GM23248 (cell line): ENCODE data around the gene GOLGA6L25.
"Not testable (repeated sequence)": the region's sequence is repeated elsewhere in the genome, so short reads cannot be mapped to it uniquely, and the experiment has no call there.

Experiments used
- EZH2 ChIP-seq: fragments of 200-600 bp; sonication (generic); IDR thresholded peaks from 2 replicates; pipeline ENCODE4 v1.6.1; 2018; ENCODE audit warnings: antibody characterized with exemption, mild to moderate bottlenecking; ENCODE audit not compliant: insufficient read depth, poor library complexity, severe bottlenecking
- EZH2phosphoT487 ChIP-seq: fragments of 200-600 bp; sonication (generic); IDR thresholded peaks from 2 replicates; pipeline ENCODE4 v1.6.1; 2018; ENCODE audit warnings: antibody characterized with exemption, moderate library complexity, mild to moderate bottlenecking, low read depth; ENCODE audit not compliant: insufficient read depth

DNA sequence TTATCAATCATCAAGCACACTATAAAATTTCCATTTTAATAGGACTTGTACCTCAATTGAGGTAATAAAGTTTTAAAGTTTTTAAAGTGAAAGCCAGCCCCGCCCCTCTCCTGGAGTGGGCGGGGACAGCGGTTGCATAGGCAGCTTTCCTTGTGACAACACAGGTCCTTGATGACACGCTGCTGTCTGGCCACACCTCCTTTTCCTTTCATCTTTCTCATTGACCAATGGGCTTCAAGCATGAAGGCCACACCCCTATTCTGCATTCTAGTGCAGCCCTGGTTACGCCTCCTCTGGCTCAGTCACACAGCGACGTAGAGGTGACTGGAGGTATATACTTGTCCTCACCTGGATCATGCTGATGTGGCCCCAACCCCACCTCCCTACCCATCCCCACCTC, at the start of gene GOLGA6L25:
- not testable (repeated sequence) for TF ChIP-seq EZH2, EZH2phosphoT487
